RWPE2 (cell line): ENCODE measurements around the gene KSR1.

Source experiments
- ATAC-seq: fragments of 200-7000 bp; cut with Tn5 transposase; 3 replicates; pipeline ENCODE4 v1.9.1; 2021; ENCODE audit warnings: low read depth
- DNase-seq: peaks from one replicate; pipeline ENCODE4 v3.0.0-alpha.2; 2020; ENCODE audit warnings: low spot score
- H3K27ac ChIP-seq: fragments of 450-650 bp; 2 replicates; pipeline ENCODE4 v1.5.1; 2017; ENCODE audit warnings: mild to moderate bottlenecking; ENCODE audit not compliant: poor library complexity, severe bottlenecking
- H3K27me3 ChIP-seq: fragments of 250-450 bp; sonication (Bioruptor Pico); 2 replicates; pipeline ENCODE4 v1.5.1; 2021; ENCODE audit warnings: mild to moderate bottlenecking, moderate library complexity; ENCODE audit not compliant: insufficient read depth, poor library complexity, severe bottlenecking
- H3K36me3 ChIP-seq: fragments of 250-450 bp; sonication (Bioruptor Pico); 2 replicates; pipeline ENCODE4 v1.5.1; 2020; ENCODE audit warnings: low read depth, mild to moderate bottlenecking, moderate library complexity
- H3K4me1 ChIP-seq: fragments of 250-450 bp; sonication (Bioruptor Pico); 2 replicates; pipeline ENCODE4 v1.5.1; 2021; ENCODE audit warnings: mild to moderate bottlenecking, moderate library complexity; ENCODE audit not compliant: insufficient read depth, poor library complexity, severe bottlenecking
- H3K4me3 ChIP-seq: fragments of 250-450 bp; sonication (Bioruptor Pico); 2 replicates; pipeline ENCODE4 v1.5.1; 2021; ENCODE audit warnings: mild to moderate bottlenecking, moderate library complexity; ENCODE audit not compliant: severe bottlenecking
- H3K9me3 ChIP-seq: fragments of 250-450 bp; sonication (Bioruptor Pico); 2 replicates; pipeline ENCODE4 v1.5.1; 2021; ENCODE audit warnings: mild to moderate bottlenecking, moderate library complexity; ENCODE audit not compliant: severe bottlenecking
- TF ChIP-seq, protein P1 (sequence below): fragments of 450-650 bp; IDR thresholded peaks from one replicate; pipeline ENCODE4 v1.5.1; 2017; ENCODE audit warnings: mild to moderate bottlenecking, moderate library complexity; ENCODE audit not compliant: poor library complexity, severe bottlenecking

KSR1 gene

DNA sequence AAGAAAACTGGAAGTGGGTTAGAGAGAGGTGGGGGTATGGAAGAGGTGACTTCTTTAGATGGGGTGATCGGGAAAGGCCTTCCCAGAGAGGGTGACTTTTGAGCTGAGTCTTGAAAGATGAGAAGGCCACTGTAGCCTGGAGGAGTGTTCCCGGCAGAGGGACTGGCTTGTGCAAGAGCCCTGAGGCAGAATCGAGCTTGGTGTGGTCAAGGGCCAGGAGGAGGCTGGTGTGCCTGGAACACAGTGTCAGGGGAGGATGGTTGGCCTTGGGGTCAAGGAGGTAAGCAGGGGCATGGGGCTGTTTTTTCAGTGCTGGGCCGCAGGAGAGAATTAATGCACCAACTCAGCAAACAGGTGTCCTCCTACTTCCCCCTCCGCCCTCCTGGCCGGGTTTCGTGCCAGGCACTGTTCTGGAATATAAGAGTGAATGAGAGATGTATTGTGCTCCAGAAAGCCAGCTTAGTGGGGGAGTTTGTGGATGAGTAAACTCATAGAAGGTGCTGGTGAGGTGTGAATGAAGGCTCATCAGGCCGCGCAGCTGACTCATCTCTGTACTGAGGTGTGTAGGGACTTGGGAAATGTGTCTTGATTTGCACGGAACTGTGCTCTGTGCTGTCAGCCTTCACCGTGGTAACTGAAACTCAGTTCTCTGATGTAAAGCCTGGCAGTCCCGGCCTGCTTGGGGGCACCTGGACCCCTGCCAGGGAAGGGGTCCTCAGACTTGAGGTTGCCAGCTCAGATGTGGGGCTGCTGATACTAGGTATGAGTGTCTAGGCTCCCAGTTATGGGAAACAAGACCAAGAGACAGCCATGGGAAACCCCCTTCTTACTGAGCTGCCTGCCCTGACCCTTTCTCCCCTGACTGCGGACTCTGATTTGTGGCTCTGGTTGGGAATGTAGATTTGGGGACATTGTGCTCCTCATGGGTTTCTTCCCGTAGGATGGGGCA is 15.3 kb downstream of the KSR1 start:
- DNase-seq (no peak), ATAC-seq (peak; percentile 97)
- Histone ChIP-seq H3K27ac (peak overlapping the region; percentile 21), H3K4me1 (peaks cover 10% of the 10 kb centered on the region), H3K9me3 (no peaks in the 10 kb centered on the region), H3K4me3 (no peak overlapping the region), H3K36me3 (no peaks in the 10 kb centered on the region), H3K27me3 (no peaks in the 10 kb centered on the region)
- TF ChIP-seq, protein P1, sequence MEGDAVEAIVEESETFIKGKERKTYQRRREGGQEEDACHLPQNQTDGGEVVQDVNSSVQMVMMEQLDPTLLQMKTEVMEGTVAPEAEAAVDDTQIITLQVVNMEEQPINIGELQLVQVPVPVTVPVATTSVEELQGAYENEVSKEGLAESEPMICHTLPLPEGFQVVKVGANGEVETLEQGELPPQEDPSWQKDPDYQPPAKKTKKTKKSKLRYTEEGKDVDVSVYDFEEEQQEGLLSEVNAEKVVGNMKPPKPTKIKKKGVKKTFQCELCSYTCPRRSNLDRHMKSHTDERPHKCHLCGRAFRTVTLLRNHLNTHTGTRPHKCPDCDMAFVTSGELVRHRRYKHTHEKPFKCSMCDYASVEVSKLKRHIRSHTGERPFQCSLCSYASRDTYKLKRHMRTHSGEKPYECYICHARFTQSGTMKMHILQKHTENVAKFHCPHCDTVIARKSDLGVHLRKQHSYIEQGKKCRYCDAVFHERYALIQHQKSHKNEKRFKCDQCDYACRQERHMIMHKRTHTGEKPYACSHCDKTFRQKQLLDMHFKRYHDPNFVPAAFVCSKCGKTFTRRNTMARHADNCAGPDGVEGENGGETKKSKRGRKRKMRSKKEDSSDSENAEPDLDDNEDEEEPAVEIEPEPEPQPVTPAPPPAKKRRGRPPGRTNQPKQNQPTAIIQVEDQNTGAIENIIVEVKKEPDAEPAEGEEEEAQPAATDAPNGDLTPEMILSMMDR = no peak

DNA sequence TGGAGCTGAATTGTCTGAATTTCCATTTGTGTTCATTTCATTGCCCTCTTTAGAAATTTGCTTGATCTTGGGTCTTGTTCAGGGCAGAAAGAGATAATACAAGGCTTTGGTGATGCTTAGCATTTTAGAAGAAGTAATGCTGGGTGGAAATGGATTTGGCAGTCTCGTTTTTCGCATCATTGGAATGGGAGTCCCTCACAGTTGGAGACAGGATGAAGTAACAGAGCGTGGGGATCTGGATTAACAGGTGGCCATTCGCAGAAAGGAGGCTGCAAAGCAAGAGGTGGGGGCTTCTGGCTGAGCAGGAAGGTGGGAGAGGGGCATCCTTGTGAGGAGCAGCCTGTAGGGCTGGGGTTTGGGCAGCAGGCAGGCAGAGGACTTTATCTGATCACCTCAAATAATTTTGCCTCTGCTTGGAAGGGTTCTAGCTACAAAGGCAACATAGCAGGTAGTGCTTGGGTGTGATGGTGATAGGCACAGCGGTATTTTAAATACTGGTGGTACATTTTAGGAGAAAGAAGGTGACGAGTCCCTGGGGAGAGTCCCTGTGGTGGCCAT is 17.0 kb downstream of the KSR1 start:
- Histone ChIP-seq H3K27me3 (no peaks in the 10 kb centered on the region), H3K9me3 (no peaks in the 10 kb centered on the region), H3K27ac (no peak overlapping the region), H3K4me3 (no peak overlapping the region), H3K36me3 (no peaks in the 10 kb centered on the region), H3K4me1 (peaks cover 10% of the 10 kb centered on the region)
- DNase-seq (no peak), ATAC-seq (no peak)
- TF ChIP-seq, protein P1 = no peak

DNA sequence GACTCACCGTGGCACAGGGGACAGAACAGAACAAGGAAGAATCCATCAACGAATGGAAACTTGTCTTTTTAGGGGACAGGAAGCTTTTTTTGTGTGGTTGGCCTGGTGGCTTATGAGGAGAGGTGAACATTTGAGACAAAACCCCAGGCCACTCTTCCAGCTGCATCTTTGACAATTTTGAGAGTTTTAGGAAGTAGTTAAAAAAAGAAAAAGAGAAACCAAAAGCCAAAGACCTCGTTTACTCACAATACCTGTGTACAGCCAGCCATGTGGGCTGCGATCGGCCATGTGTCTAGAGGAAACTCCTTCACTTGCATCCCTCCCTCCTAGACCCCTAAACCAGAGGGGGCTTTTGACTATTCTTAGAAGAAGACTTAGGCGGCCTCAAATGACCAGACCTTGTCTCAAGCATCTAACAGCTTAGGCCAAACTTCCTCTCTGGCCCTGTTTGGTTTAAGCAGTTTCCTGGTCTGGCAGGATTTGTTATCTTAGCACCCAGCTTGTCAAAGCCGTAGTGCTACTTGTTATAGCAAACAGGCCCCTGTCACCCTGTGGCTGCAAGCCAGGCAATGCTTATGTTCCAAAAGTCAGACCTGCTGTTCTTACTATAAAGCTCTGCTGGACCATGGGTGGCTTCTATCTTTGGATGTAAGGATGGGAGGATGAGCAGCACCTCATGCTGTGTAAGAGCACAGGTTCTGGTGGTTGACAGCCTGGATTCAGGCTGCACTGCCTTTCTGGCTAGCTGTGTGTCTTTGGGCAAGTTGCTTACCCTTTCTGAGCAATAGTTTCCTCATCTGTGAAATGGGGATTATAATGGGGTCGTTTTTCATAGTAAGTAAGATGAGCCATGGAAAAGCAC is 17.7 kb downstream of the KSR1 start:
- H3K27ac ChIP-seq = no peak overlapping the region
- peaks cover 10% of the 10 kb centered on the region for H3K4me1 ChIP-seq
- H3K36me3 ChIP-seq = no peaks in the 10 kb centered on the region
- ATAC-seq (no peak), DNase-seq (no peak)
- no peaks in the 10 kb centered on the region for H3K27me3 ChIP-seq
- TF ChIP-seq, protein P1 = no peak
- no peak overlapping the region for H3K4me3 ChIP-seq
- H3K9me3 ChIP-seq = no peaks in the 10 kb centered on the region

DNA sequence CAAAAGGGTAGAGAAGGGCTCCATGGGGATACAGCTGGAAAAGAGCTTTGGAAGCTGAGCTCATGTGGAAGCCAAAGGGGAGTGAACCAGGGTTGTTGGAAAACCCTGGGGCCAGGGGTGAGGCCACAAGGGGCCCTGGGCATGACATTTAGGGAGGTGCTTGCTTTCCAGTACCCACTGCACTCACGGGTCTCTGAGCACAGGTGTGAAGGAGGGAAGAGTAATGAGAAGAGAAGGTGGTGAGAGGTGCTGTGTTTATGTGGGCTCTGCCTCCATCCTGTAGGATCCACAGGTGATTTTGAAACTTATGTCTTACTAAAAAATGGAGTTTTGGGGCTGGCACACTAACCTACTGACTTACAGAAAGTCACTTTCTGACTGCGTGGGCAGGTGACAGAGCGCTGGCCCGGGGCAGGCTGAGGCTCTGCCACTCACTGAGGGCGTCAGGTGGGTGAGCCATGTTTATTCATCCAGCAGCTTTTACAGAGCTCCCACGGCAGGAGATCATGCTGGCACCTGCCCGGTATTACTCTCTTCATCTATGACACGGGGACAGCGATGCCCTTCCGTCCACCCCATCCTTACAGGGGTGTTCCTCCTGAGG is 18.9 kb downstream of the KSR1 start:
- no peak overlapping the region for H3K27ac ChIP-seq
- no peaks in the 10 kb centered on the region for H3K36me3 ChIP-seq
- no peak overlapping the region for H3K4me3 ChIP-seq
- H3K4me1 ChIP-seq = peaks cover 10% of the 10 kb centered on the region
- ATAC-seq = no peak
- TF ChIP-seq, protein P1 = no peak
- no peaks in the 10 kb centered on the region for H3K9me3 ChIP-seq
- no peaks in the 10 kb centered on the region for H3K27me3 ChIP-seq
- no peak for DNase-seq
